Measurements from ENCODE around the gene RPTOR.

GRCh38 chr17:80964544-80964856 lies 419.9 kb downstream of the RPTOR start:
- no peak for TF ChIP-seq CTCF (IDR thresholded peaks at IDR 0.05; ENCODE audit: insufficient read depth, low read length)
- TF ChIP-seq POLR2AphosphoS5 (IDR thresholded peaks at IDR 0.05; ENCODE audit: low read depth): no peak
- TF ChIP-seq REST (IDR thresholded peaks at IDR 0.05; ENCODE audit: insufficient replicate concordance, low read depth): no peak
- no peak for TF ChIP-seq GABPA (IDR thresholded peaks at IDR 0.05; ENCODE audit: low read depth)
- no peak for TF ChIP-seq SPI1 (IDR thresholded peaks at IDR 0.05; ENCODE audit: borderline replicate concordance, low read depth)
